GM12878 (cell line): ENCODE data around the gene PLEKHG1.

Experiments used
- ATF3 ChIP-seq: IDR thresholded peaks from 2 replicates; pipeline ENCODE4 v1.6.1; 2011; ENCODE audit warnings: low read depth, mild to moderate bottlenecking, low read length, moderate library complexity, borderline replicate concordance; ENCODE audit errors: extremely low read depth
- BMI1 ChIP-seq: fragments of 450-650 bp; IDR thresholded peaks from 2 replicates; pipeline ENCODE4 v1.6.1; 2016; ENCODE audit warnings: mild to moderate bottlenecking, moderate library complexity, borderline replicate concordance
- CHD4 ChIP-seq: fragments of 200-600 bp; sonication (generic); IDR thresholded peaks from 2 replicates; pipeline ENCODE4 v1.6.1; 2016; ENCODE audit warnings: mild to moderate bottlenecking
- CREB1 ChIP-seq: IDR thresholded peaks from 2 replicates; pipeline ENCODE4 v1.6.1; 2012; ENCODE audit warnings: low read depth, mild to moderate bottlenecking, inconsistent platforms
- CTCF ChIP-seq, 3 experiments: IDR thresholded peaks in 2 of 3; conservative IDR thresholded peaks in 1 of 3; 2 replicates each; pipeline ENCODE4 v1.5.1; 2011; ENCODE audit warnings: low read depth in 3 of 3, low read length in 3 of 3, mild to moderate bottlenecking in 3 of 3, control low read depth in 2 of 3, moderate library complexity in 2 of 3, inconsistent platforms in 1 of 3, mixed read lengths in 1 of 3; ENCODE audit not compliant: control insufficient read depth in 2 of 3, insufficient read depth in 1 of 3; ENCODE audit errors: extremely low read depth in 1 of 3
- DPF2 ChIP-seq: fragments of 450-650 bp; IDR thresholded peaks from 2 replicates; pipeline ENCODE4 v1.6.1; 2017; ENCODE audit warnings: mild to moderate bottlenecking
- ELK1 ChIP-seq: IDR thresholded peaks from 2 replicates; pipeline ENCODE4 v1.6.1; 2012; ENCODE audit warnings: low read depth, low read length, improper control_type of control experiment
- EZH2 ChIP-seq: IDR thresholded peaks from 2 replicates; pipeline ENCODE4 v1.6.1; 2012; ENCODE audit warnings: low read depth, mild to moderate bottlenecking, control low read depth, inconsistent platforms, low read length, borderline replicate concordance; ENCODE audit not compliant: control insufficient read depth
- IRF3 ChIP-seq: fragments of 450-650 bp; IDR thresholded peaks from 2 replicates; pipeline ENCODE4 v1.6.1; 2014; ENCODE audit warnings: mild to moderate bottlenecking
- RAD21 ChIP-seq: IDR thresholded peaks from 2 replicates; pipeline ENCODE4 v1.6.1; 2011; ENCODE audit warnings: mild to moderate bottlenecking, low read depth, low read length, moderate library complexity; ENCODE audit not compliant: insufficient read depth
- REST ChIP-seq: IDR thresholded peaks from 2 replicates; pipeline ENCODE4 v1.6.1; 2012; ENCODE audit warnings: mild to moderate bottlenecking, low read depth, low read length
- SIN3A ChIP-seq: IDR thresholded peaks from 2 replicates; pipeline ENCODE4 v1.6.1; 2012; ENCODE audit warnings: low read depth, low read length, improper control_type of control experiment
- TAF1 ChIP-seq: IDR thresholded peaks from 2 replicates; pipeline ENCODE4 v1.6.1; 2011; ENCODE audit warnings: mild to moderate bottlenecking, low read depth, low read length, borderline replicate concordance
- TARDBP ChIP-seq: IDR thresholded peaks from 2 replicates; pipeline ENCODE4 v1.6.1; 2016; ENCODE audit warnings: borderline replicate concordance

GRCh38 chr6:150601439-150601838 lies 1.8 kb downstream of the PLEKHG1 start:
- no peak for TF ChIP-seq IRF3
- TF ChIP-seq RAD21 = no peak
- no peak for TF ChIP-seq CTCF (IDR thresholded peaks at IDR 0.05 in 2 of 3, conservative IDR thresholded peaks at IDR 0.05 in 1 of 3; ENCODE audit: control insufficient read depth in 2 of 3, extremely low read depth in 1 of 3, insufficient read depth in 1 of 3, low read depth in 3 of 3, low read length in 3 of 3)
- TF ChIP-seq REST = no peak
- no peak for TF ChIP-seq EZH2
- TF ChIP-seq DPF2 = no peak
- TF ChIP-seq ATF3 = no peak
- no peak for TF ChIP-seq BMI1
- TF ChIP-seq ELK1 = no peak
- no peak for TF ChIP-seq TARDBP
- TF ChIP-seq CHD4 = no peak
- TF ChIP-seq CREB1 = no peak
- TF ChIP-seq TAF1 = no peak
- TF ChIP-seq SIN3A = no peak
